Lower lobe of right lung (tissue), 2 donors: ENCODE results near the gene MIB2. TPM values are rescaled to one million over a fixed set of nuclear protein-coding genes. Genes with fewer than 3 reads are reported as not detected.
A peak's percentile ranks its signal among the peaks of the same experiment; 100 is the strongest.

Experiments
- ATAC-seq, 2 donors: fragments of 200-7000 bp; cut with Tn5 transposase; one replicate each; pipeline ENCODE4 v1.9.1; 2020 to 2022; ENCODE audit warnings: mild to moderate bottlenecking in 2 of 2, moderate library complexity in 2 of 2
- DNase-seq: peaks from one replicate; pipeline ENCODE4 v3.0.0-alpha.2; 2020
- H3K27ac ChIP-seq: fragments of 200-600 bp; one replicate; pipeline ENCODE4 v1.8.0; 2022
- H3K27me3 ChIP-seq: fragments of 200-600 bp; one replicate; pipeline ENCODE4 v1.8.0; 2022; ENCODE audit warnings: low read depth
- H3K36me3 ChIP-seq: fragments of 200-600 bp; one replicate; pipeline ENCODE4 v1.8.0; 2022; ENCODE audit warnings: mild to moderate bottlenecking
- H3K4me1 ChIP-seq: fragments of 200-600 bp; one replicate; pipeline ENCODE4 v1.8.0; 2022
- H3K4me3 ChIP-seq: fragments of 200-600 bp; one replicate; pipeline ENCODE4 v1.8.0; 2022; ENCODE audit warnings: mild to moderate bottlenecking
- H3K9me3 ChIP-seq: fragments of 200-600 bp; one replicate; pipeline ENCODE4 v1.8.0; 2022
- intact Hi-C: fragments of 100-400 bp; cut with DNase I; formaldehyde crosslinking; loops from one replicate; pipeline ENCODE4 v1.11.0; 2022
- total RNA-seq: library from RNA; stranded (reverse); fragmentation: NEBNext Ultra II Directional; extraction: Animal tissue kit (Norgen Biotek cat#: 25700); gene quantifications from one replicate; pipeline ENCODE4 v1.2.1, GENCODE V29; 2021
- TF ChIP-seq, protein P1 (sequence below): fragments of 200-600 bp; IDR thresholded peaks from one replicate; pipeline ENCODE4 v1.8.0; 2022; ENCODE audit warnings: antibody characterized with exemption, mild to moderate bottlenecking
- donor health status: DM: no; HTN: yes; CAD: no; lungs with severe emphysema.

MIB2 gene
- total RNA-seq, 1 donor from 2014 or later = 82.5 TPM

DNA sequence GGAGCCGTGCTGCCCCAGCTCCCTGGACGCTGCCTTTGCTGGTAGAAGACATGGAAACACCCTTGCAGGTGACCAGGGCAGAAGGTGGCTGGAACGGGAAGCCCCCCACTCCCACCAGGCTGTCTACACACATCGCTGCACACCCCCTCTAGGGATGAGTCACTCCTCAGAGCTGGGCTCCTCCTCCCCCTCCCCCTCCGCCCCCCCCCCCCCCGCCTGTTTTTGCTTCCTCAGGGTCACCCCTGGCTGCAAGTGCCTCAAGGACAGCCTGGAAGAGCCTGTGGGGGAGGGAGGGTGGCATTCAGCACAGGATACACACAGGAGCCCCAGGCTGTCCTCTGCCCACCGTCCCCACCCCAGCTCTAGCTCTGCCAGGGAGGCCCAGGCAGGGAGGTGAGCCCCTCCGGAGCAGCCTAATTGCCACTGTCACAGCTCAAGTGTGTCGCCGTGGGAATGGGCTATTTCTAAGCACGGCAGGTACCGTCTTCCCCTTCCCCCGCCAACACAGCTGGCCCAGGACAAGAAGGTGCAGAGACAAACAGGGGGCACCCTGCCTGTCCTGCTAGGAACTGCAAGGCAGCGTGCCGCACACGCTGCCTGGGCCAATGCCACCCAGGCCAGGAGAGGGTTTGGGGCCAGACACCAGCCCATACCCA lies 17.9 kb upstream of the MIB2 start:
- ATAC-seq (peak in 1 of 2 donors; percentile 20), DNase-seq (no peak)
- Histone ChIP-seq H3K4me3 (no peak overlapping the region), H3K27me3 (peaks cover 28% of the 10 kb centered on the region), H3K9me3 (no peaks in the 10 kb centered on the region), H3K4me1 (peaks cover 16% of the 10 kb centered on the region), H3K27ac (no peak overlapping the region), H3K36me3 (no peaks in the 10 kb centered on the region)
- intact Hi-C loops = no loop called here
- TF ChIP-seq, protein P1, sequence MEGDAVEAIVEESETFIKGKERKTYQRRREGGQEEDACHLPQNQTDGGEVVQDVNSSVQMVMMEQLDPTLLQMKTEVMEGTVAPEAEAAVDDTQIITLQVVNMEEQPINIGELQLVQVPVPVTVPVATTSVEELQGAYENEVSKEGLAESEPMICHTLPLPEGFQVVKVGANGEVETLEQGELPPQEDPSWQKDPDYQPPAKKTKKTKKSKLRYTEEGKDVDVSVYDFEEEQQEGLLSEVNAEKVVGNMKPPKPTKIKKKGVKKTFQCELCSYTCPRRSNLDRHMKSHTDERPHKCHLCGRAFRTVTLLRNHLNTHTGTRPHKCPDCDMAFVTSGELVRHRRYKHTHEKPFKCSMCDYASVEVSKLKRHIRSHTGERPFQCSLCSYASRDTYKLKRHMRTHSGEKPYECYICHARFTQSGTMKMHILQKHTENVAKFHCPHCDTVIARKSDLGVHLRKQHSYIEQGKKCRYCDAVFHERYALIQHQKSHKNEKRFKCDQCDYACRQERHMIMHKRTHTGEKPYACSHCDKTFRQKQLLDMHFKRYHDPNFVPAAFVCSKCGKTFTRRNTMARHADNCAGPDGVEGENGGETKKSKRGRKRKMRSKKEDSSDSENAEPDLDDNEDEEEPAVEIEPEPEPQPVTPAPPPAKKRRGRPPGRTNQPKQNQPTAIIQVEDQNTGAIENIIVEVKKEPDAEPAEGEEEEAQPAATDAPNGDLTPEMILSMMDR = peak; percentile 21

DNA sequence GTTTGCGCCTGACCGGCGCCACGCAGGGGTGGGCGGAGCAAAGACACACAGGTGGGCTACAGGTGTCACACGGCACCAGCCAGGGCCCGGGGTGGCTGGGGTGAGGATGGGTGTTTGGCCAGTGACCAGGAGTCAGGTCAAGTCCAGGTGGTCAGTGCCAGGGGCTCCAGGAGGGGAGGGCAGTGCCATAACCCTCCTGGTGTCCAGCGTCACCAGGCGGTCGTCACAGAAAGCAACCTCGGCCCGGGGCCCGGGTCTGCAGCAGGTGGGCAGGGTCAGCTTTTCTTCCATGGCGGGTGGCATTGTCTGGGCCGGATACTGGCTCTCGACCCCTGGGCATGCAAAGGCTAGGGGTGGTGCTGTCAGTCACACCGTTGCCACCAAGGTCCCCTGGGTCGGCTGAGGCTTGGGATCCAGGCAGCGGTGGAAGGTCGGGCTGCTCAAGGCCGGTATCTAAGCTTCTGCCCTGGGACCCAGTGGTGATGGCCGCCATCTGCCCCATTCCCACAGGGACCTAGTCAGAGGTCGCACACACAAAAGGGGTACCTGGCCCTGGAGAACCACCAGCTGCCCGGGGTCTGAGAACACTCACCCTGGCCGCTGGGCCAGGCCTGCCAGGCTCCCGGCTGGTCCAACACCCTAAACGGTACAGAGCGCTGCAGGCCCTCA lies 17.1 kb upstream of the MIB2 start:
- H3K9me3 ChIP-seq = no peaks in the 10 kb centered on the region
- no peak overlapping the region for H3K4me3 ChIP-seq
- TF ChIP-seq, protein P1 = no peak
- ATAC-seq (no peak), DNase-seq (no peak)
- no peaks in the 10 kb centered on the region for H3K36me3 ChIP-seq
- peaks cover 16% of the 10 kb centered on the region for H3K4me1 ChIP-seq
- intact Hi-C loops = no loop called here
- peaks cover 28% of the 10 kb centered on the region for H3K27me3 ChIP-seq
- H3K27ac ChIP-seq = no peak overlapping the region

DNA sequence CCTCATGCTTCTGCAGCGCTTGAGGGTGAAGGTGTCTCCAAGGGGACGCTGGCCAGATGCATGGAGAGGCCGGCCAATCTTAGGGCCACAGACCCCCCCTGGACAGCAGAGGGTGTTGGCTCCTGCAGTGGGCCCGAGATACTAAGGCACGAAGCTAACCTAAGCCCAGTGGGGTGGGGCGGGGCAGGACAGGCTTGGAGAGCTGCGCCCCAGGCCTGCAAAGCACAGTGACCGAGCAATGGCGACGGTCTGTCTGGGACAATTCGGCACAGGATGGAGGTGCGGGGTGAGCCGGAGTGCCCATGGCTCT lies 16.6 kb upstream of the MIB2 start:
- TF ChIP-seq, protein P1 = no peak
- H3K27me3 ChIP-seq = peaks cover 28% of the 10 kb centered on the region
- H3K36me3 ChIP-seq = no peaks in the 10 kb centered on the region
- intact Hi-C loops = no loop called here
- H3K27ac ChIP-seq = no peak overlapping the region
- DNase-seq = no peak
- ATAC-seq = no peak
- peaks cover 16% of the 10 kb centered on the region for H3K4me1 ChIP-seq
- H3K4me3 ChIP-seq = no peak overlapping the region
- H3K9me3 ChIP-seq = no peaks in the 10 kb centered on the region

DNA sequence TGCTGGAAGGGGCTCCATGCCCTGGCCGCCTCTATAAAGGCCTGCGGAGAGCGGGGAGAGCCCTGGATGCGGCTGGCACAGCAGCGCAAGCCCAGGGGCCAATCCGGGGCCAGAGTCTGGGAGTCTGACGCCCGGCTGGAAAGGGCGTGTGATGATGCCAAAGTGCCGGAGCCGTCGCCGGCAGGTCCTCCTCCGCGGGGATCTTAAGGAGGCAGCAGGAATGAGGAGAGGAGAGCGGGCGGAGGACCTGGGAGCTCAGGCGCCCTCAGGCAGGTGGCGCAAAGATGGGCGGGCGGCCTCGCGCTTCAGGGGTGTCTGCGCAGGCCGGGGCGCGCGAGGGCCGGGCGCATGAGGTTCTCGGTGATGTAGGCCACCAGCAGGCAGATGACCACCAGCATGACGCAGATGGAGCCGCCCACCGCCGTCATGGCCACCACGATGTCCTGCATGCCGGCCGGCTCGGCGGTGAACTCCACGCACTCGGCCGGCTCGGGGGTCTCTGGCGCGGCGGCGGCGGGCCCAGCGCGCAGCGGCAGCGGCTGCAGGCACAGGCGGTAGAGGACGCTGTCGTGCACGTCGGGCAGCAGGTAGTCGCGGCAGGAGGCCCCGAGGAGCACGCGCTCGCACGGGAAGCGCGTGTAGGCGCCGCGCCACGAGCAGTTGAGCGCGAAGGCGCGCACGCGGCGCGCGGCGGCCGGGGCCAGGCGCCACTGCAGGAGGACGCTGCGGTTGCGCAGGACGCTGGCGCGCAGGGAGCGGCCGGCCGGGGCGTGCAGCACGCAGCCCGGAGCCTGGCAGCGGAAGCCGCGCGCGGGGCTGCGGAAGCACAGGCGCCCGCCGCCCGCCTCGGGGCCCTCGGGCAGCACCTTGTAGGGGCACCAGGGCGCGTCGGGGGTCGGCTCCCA lies 16.0 kb upstream of the MIB2 start:
- Histone ChIP-seq H3K4me1 (peaks cover 16% of the 10 kb centered on the region), H3K27ac (no peak overlapping the region), H3K9me3 (no peaks in the 10 kb centered on the region), H3K27me3 (peaks cover 28% of the 10 kb centered on the region), H3K4me3 (peak overlapping the region; percentile 42), H3K36me3 (no peaks in the 10 kb centered on the region)
- TF ChIP-seq, protein P1 = peak; percentile 12
- peak; percentile 41 to 45 for ATAC-seq
- intact Hi-C loops = no loop called here
- peak; percentile 66 for DNase-seq

DNA sequence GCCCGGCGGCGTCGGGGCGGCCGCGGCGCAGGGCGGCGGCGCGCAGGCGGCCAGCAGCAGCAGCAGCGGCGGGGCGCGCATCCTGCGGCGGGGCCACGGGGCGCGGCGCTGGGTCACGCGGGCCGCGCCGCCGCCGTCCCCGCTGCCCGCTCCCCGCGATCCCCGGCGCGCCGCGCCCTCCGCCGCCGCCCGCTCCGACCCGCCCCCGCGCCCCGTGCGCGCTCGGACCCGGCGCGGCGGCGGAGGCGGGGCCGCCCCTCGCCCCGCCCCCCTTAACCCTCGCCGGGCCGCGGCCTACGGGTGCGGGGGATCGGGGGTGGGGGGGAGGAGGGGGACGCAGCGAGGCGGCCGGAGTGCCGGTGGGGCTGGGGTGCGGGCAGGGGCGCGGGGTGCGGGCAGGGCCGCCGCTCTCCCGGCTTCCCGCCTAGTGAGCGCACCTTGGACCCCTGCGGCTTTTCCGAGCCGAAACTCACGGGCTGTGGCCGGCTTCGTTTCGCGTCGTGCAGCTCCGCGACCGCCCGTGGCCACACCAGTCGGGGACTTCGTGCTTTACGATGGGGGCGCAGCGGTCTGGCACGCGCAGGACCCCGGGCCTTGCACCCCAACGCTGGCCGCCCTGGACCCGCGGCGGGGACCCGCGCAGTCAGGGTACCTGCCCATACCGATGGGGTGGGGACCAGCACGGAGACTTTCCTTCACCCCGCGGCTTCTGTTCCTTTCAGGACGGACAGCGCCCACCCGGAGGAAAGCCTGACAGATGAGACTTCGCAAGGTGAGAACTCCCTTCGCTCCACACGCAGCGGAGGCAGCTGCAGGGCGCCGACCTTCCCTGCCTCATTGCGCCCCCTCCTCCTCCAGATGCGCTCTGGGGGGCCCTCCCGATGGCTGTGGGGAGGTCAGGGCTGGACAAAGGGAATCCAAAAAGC lies 15.1 kb upstream of the MIB2 start, which contains the start of gene FNDC10:
FNDC10 (minus strand) TSS at position 201 of the 926 bp plus-strand sequence; CDS start at position 81, 120 bp downstream.
- TF ChIP-seq, protein P1 = no peak
- H3K4me1 ChIP-seq = peaks cover 16% of the 10 kb centered on the region
- no peaks in the 10 kb centered on the region for H3K9me3 ChIP-seq
- H3K27me3 ChIP-seq = peaks cover 28% of the 10 kb centered on the region
- no peak within 1 kb of the TSS for H3K27ac ChIP-seq
- H3K4me3 ChIP-seq = peak within 1 kb of the TSS; percentile 54
- ATAC-seq (peak in 1 of 2 donors; percentile 16), DNase-seq (peak; percentile 47)
- intact Hi-C loops = no loop called here
- H3K36me3 ChIP-seq = no peaks in the 10 kb centered on the region
